ENCODE data around the gene TNFRSF14.
"Not testable (repeated sequence)": the region's sequence is repeated elsewhere in the genome, so short reads cannot be mapped to it uniquely, and the experiment has no call there.

TNFRSF14 gene

GRCh38 chr1:2569060-2569459 lies 12.9 kb downstream of the TNFRSF14 start:
- no peak for DNase-seq

DNA sequence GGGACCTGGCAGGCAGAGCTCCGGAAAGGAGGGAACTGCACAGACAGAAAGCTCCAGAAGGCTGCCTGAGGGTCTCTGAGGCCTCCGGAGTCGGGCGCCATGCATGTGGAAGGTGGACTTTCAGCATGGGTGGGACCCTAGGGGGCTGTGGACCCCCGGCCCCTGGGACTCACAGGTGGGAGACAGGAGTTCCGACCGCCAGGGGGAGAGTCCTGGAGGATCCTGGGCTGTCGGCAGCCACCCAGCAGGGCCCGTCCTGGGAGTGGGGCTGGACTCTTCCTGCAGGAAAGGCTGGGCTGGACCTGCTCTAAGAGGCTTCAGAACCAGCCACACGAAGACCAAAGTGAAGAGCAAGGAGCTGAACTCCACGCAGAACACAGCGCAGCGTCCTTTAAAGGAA lies 13.5 kb downstream of the TNFRSF14 start:
- not testable (repeated sequence) for DNase-seq

DNA sequence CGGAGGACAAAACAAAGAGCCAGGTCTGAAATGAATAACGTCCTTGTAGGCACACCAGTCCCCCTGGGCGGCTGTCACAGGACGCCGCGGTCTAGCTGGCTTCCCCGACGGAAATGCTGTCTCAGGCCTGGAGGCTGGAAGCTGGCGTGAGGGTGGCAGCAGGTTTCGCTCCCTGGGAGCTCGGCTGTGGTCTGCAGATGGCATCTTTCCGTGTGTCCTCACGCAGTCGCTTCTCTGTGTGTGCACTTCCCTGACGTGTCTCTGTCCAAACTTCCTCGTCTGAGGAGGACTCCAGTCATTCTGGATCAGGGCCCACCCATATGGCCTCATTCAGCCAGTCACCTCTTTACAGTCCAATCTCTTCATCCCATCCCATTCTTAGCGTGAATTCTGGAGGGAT lies 14.2 kb downstream of the TNFRSF14 start:
- no peak for DNase-seq

DNA sequence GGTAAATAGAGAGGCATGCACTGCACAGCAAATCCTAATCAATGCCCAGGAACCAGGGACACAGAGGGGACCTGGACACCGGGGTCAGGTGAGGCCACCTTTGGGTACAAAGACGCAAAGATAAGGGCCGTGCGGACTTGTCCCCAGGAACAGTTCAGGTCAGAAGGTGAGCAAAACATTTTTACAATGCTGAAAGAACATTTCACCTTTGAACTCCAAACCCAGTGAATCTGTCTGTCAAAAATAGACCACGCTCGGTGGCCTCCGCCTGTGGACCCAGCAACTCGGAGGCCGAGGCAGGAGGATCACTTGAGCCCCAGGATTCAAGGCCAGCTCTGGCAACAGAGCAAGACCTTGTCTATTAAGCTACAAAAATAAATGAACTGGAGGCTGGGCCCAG lies 15.2 kb downstream of the TNFRSF14 start:
- no peak for DNase-seq

- DNase-seq = no peak
Observed at GRCh38 chr1:2573250-2573920, 17.2 kb downstream of the TNFRSF14 start.

DNA sequence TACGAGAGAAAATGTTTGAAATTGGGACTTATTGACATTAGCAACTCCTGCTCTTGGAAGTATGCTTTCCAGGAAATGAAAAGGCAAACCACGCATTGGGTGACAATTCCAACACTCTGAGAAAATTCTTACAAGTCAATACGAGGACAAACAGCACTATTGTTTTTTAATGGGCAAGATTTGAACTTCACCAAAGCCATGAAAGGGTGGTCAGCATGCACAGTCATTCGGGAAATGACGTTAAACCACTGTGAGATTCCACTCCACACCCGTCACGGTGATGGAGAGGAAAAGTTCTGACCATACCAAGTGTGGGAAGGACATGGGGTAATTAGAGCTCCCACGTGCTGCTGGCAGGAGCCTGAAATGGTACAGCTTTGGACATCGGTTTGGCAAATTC lies 18.2 kb downstream of the TNFRSF14 start:
- DNase-seq = no peak

DNA sequence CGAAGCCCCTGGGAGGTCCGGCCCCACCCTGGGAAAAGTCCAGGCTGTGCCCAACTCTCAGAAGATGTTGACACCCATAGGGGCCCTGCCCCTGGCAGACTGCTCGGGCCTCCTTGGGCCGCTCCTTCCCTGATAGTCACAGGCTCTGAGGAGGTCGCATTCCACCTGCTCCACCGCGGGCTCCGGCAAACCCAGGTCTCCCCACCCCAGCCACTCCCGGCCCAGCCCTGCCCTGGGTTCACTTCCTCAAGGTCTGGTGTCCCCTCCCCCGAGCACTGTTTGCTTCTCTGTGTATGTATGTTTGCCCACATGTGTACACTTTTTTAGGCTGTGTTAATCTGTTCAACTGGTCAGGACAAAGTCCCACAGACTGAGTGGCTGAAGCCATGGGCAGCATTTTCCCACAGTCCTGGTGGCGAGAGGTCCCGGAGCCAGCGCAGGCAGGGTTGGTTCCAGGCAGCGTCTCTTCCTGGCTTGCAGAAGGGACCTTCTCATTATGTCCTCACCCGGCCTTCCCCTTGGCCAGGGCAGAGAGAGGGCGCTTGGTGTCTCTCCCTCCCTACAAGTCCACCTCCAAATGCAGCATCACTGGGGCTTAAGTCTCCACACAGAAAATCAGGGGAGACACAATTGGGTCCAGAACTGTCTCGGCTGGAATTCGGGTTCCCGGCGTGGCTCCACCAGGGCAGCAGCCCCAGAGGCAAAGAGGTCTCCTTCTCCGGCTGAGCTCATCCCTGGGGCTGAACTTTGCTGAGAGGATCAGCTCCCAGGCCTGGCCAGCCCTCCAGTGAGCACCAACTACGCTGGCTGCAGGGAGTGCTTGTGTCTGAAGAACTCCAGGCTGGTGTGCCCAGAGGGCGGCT lies 19.9 kb downstream of the TNFRSF14 start:
- DNase-seq = no peak

GRCh38 chr1:2577565-2578075 lies 21.4 kb downstream of the TNFRSF14 start:
- DNase-seq = peak; percentile 48

- DNase-seq = no peak
Observed at GRCh38 chr1:2578758-2579118, 22.6 kb downstream of the TNFRSF14 start.

DNA sequence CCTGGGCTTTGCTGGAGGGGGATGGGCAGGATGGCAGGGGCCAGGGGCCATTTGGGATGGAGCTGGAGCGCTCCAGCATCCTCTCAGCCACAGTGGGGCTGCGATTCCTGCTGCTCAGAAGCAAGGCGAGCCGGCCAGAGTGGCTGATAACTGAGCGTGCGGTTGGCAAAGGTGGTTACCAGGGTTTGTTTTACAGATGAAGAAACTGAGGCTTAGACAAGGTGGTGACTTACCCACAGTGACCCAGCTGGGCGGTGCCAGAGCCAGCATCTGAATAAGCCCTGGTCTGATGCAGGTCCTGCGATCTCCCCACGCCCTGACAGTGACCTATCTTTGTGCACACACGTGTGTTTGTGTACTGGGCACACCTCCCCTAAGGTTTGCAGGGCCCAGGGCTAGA lies 24.5 kb downstream of the TNFRSF14 start:
- no peak for DNase-seq

DNA sequence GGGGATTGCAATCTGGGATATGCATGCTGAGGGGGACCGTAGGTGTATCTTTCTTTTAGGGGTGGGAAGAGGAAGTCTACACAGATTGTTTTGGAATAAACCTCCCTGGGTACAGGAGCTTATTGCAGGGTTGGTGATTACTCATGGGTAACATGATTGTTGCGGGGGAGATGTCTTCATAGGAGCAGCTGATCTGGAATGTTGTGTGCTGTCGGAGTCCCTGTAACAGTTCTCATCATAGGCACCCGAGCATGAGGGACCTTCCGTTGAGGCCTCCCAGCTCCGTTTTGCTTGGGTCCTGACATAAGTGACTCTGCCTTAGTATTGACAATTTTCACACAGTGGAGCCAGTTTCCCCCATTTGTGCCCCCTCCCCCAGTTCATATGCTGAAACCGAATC lies 26.2 kb downstream of the TNFRSF14 start:
- DNase-seq = no peak

DNA sequence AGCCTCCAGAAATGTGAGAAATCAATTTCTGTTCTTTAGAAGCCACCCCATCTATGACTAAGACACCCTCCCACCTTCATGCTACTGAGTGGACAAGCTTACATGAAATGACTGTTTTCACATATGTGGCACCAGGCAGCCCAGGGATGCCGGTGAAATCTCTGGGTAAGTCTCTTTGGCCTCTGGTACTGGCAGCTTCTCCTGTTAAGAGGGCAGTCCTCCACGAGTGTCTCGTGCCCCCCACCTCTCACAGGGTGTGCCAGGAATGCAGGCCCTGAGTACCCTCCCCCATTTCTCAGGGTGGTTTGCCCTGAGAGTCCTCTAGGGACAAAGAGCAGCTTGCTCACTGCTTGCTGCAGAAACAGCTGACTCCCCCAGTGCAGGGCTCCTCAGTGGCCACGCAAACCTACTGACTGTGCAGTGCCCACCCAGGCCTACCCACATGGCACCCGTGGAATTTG lies 27.2 kb downstream of the TNFRSF14 start:
- DNase-seq = peak; percentile 20

DNA sequence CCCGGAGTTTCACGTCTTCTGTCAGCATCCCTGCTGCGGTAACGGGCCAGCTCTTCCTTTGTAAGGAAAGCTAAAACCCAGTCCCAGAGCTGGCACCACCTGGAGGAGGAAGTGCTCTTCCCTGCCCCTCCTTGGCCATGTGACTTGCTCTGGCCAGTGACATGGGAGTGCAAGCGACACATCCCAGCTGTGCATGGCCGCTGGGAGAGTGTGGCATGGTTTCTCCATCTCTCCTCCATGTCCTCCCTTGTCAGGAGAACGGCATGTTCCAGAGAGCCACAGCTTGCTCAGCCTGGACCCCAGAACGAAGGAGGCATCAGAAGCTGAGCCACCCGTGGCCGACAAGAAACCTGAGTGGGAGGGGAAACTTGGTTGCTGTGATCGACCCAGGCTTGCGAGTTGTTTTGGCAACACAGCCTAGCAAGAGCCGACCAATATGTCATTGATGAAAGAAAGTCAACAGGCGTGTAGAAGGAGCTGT lies 27.7 kb downstream of the TNFRSF14 start:
- no peak for DNase-seq

DNA sequence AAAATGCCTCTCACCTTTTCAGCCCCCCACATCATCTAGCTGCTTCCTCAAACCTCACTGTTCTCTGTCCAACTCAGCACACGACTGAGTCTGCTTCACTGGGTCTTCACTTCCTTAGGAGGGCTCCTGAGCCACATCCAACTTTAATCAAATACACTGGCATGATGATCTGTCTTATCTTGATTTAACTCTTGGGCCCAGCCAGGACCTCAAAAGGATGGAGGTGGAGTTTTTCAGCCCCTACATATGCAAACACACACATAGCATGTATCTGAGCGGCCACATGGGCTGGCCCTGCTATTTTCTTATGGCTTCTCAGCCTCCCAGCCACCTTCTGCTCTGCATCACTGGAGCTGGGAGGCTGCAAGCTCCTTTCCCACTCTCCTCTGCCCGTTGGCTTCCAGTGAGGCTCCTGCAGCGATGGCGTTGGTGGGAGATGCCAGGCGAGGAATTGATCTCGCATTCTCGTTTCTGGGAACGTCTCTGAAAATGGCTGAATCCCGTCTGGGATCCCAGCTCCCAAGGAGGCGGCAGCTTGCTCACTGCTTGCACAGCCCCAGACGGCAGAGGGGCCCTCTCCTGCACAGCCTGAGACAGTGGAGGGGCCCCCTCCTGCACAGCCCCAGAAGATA lies 28.6 kb downstream of the TNFRSF14 start:
- no peak for DNase-seq

- peak; percentile 77 for DNase-seq
Observed at GRCh38 chr1:2585318-2586092, 29.3 kb downstream of the TNFRSF14 start.

GRCh38 chr1:2586154-2587070 lies 30.2 kb downstream of the TNFRSF14 start, which contains the start of gene PRXL2B:
Gene PRXL2B, plus strand, starts transcription at chr1:2586777. Its CDS starts 109 bp downstream, at chr1:2586886.
- DNase-seq = peak; percentile 99

- peak; percentile 12 for DNase-seq
Observed at GRCh38 chr1:2587071-2587859, 31.1 kb downstream of the TNFRSF14 start.

DNA sequence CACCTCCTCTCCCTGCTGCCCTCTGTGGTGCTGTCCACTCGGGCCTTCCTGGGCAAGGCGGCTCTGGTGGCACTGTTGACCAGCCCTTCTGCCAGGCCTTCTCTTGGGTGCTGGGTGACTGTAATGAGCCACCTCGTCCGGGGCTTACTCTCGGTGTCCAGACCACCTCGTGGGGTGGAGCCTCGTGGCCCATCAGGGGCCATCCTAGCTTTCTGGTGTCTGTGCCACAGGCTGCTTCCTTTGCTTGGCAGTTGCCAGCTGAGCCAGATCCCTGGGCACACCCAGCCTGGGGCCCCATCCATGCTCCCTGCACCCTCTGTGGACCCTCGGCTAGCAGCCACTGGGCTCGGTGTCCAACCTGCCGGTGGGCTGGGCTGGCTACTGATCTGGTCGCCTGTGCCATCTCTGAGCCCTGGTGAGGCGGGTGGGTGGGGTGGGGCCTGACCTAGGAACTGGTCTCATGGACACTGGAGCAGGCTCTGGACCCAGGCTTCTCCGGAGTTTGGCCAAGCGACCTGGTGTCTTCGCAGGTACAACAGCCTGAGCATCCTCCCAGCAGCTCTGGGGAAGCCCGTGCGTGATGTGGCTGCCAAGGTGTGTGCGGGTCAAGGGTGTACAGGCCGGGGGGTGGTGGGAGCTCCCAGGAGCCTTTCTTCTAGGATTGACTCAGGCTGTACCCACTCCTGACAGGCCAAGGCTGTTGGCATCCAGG lies 31.8 kb downstream of the TNFRSF14 start:
- DNase-seq = no peak

GRCh38 chr1:2588661-2589430 lies 32.7 kb downstream of the TNFRSF14 start:
- DNase-seq = no peak

Data from activated CD4-positive, alpha-beta T cell treated with anti-CD3 and anti-CD28 coated beads, Interleukin-2, amount 50 U/mL, for 16 hours (primary cell).